Central memory CD8-positive, alpha-beta T cell (primary cell): Measurements from ENCODE around the gene HPD.

Source experiments
- ATAC-seq: fragments of 150-1000 bp; cut with Tn5 transposase; replicated peaks from 2 replicates; pipeline ENCODE4 v1.10.0; 2022; ENCODE audit warnings: mild to moderate bottlenecking, moderate FRiP score, moderate number of reproducible peaks; ENCODE audit not compliant: poor library complexity, severe bottlenecking; ENCODE audit errors: extremely low read depth
- DNase-seq, 2 donors: peaks; one replicate each; pipeline ENCODE4 v3.0.0; 2021; ENCODE audit warnings: low spot score in 2 of 2
- H3K27ac Mint-ChIP-seq: one replicate; pipeline ENCODE4 v1.8.0; 2022; ENCODE audit warnings: low read depth, mild to moderate bottlenecking, moderate library complexity, mixed read lengths
- H3K27me3 Mint-ChIP-seq: one replicate; pipeline ENCODE4 v1.8.0; 2022; ENCODE audit warnings: mixed read lengths
- H3K36me3 Mint-ChIP-seq: one replicate; pipeline ENCODE4 v1.8.0; 2022; ENCODE audit warnings: mild to moderate bottlenecking, moderate library complexity, mixed read lengths; ENCODE audit not compliant: insufficient read depth
- H3K4me1 Mint-ChIP-seq: one replicate; pipeline ENCODE4 v1.8.0; 2022; ENCODE audit warnings: mixed read lengths
- H3K4me3 Mint-ChIP-seq: one replicate; pipeline ENCODE4 v1.8.0; 2022; ENCODE audit warnings: mild to moderate bottlenecking, moderate library complexity, mixed read lengths
- H3K9me3 Mint-ChIP-seq: one replicate; pipeline ENCODE4 v1.8.0; 2022; ENCODE audit warnings: mixed read lengths

The HPD gene

GRCh38 chr12:121810833-121811433 lies 47.7 kb downstream of the HPD start:
- no peak for ATAC-seq
- peak overlapping the region; percentile 85 for H3K27ac Mint-ChIP-seq

DNA sequence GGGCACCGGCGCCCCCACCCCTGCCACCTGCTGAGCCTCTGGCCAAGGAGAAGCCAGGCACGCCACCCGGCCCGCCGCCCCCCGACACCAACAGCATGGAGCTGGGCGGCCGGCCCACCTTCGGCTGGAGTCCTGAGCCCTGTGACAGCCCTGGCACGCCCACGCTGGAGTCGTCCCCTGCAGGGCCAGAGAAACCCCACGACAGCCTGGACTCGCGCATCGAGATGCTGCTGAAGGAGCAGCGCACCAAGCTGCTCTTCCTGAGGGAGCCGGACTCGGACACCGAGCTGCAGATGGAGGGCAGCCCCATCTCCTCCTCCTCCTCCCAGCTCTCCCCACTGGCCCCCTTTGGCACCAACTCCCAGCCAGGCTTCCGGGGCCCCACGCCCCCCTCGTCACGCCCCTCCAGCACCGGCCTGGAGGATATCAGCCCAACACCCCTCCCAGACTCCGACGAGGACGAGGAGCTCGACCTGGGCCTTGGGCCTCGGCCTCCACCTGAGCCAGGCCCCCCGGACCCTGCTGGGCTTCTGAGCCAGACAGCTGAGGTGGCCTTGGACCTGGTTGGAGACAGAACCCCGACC lies 48.3 kb downstream of the HPD start:
- no peak overlapping the region for H3K27ac Mint-ChIP-seq
- DNase-seq (no peak), ATAC-seq (no peak)
- peaks cover 63% of the 10 kb centered on the region for H3K36me3 Mint-ChIP-seq
- no peaks in the 10 kb centered on the region for H3K27me3 Mint-ChIP-seq
- peaks cover 50% of the 10 kb centered on the region for H3K4me1 Mint-ChIP-seq
- H3K9me3 Mint-ChIP-seq = no peaks in the 10 kb centered on the region
- peak overlapping the region; percentile 84 for H3K4me3 Mint-ChIP-seq

More at GRCh38 chr12:121810833-121811433, 47.7 kb downstream of the HPD start:
- DNase-seq = no peak
- peaks cover 66% of the 10 kb centered on the region for H3K36me3 Mint-ChIP-seq
- H3K4me3 Mint-ChIP-seq = peak overlapping the region; percentile 84
- H3K4me1 Mint-ChIP-seq = peaks cover 45% of the 10 kb centered on the region
- no peaks in the 10 kb centered on the region for H3K27me3 Mint-ChIP-seq
- no peaks in the 10 kb centered on the region for H3K9me3 Mint-ChIP-seq

- Mint-ChIP-seq H3K27ac (no peak overlapping the region), H3K4me1 (peaks cover 50% of the 10 kb centered on the region), H3K9me3 (no peaks in the 10 kb centered on the region), H3K4me3 (no peak overlapping the region), H3K36me3 (peaks cover 61% of the 10 kb centered on the region), H3K27me3 (no peaks in the 10 kb centered on the region)
- no peak for ATAC-seq
- no peak for DNase-seq
Measured at GRCh38 chr12:121809712-121810116, 48.9 kb downstream of the HPD start.

- H3K27ac Mint-ChIP-seq = peak overlapping the region; percentile 71
- H3K36me3 Mint-ChIP-seq = peaks cover 61% of the 10 kb centered on the region
Measured at GRCh38 chr12:121808623-121809022, 50.0 kb downstream of the HPD start.

GRCh38 chr12:121807642-121808347 lies 50.9 kb downstream of the HPD start:
- Mint-ChIP-seq H3K27ac (peak overlapping the region; percentile 35), H3K4me1 (peaks cover 45% of the 10 kb centered on the region), H3K4me3 (peak overlapping the region; percentile 99), H3K27me3 (no peaks in the 10 kb centered on the region), H3K36me3 (peaks cover 60% of the 10 kb centered on the region), H3K9me3 (no peaks in the 10 kb centered on the region)
- DNase-seq (no peak), ATAC-seq (no peak)

More at GRCh38 chr12:121808623-121809022, 50.0 kb downstream of the HPD start:
- DNase-seq = no peak
- Mint-ChIP-seq H3K9me3 (no peaks in the 10 kb centered on the region), H3K27me3 (no peaks in the 10 kb centered on the region), H3K4me3 (peak overlapping the region; percentile 63), H3K4me1 (peaks cover 47% of the 10 kb centered on the region)
- no peak for ATAC-seq

- H3K4me1 Mint-ChIP-seq = peaks cover 45% of the 10 kb centered on the region
- H3K36me3 Mint-ChIP-seq = peaks cover 66% of the 10 kb centered on the region
- H3K27me3 Mint-ChIP-seq = no peaks in the 10 kb centered on the region
- no peaks in the 10 kb centered on the region for H3K9me3 Mint-ChIP-seq
- H3K27ac Mint-ChIP-seq = peak overlapping the region; percentile 95
- peak overlapping the region; percentile 99 for H3K4me3 Mint-ChIP-seq
- no peak for ATAC-seq
- DNase-seq = no peak
Measured at GRCh38 chr12:121806546-121807423, 51.9 kb downstream of the HPD start.

GRCh38 chr12:121806009-121806545 lies 52.6 kb downstream of the HPD start:
- H3K4me3 Mint-ChIP-seq = peak overlapping the region; percentile 99
- ATAC-seq (peak; percentile 23), DNase-seq (no peak)
- H3K27me3 Mint-ChIP-seq = no peaks in the 10 kb centered on the region
- peak overlapping the region; percentile 95 for H3K27ac Mint-ChIP-seq
- H3K4me1 Mint-ChIP-seq = peaks cover 41% of the 10 kb centered on the region
- H3K9me3 Mint-ChIP-seq = no peaks in the 10 kb centered on the region
- H3K36me3 Mint-ChIP-seq = peaks cover 70% of the 10 kb centered on the region

- Mint-ChIP-seq H3K27me3 (no peaks in the 10 kb centered on the region), H3K9me3 (no peaks in the 10 kb centered on the region), H3K4me3 (peak overlapping the region; percentile 99), H3K4me1 (peaks cover 36% of the 10 kb centered on the region), H3K36me3 (peaks cover 67% of the 10 kb centered on the region), H3K27ac (peak overlapping the region; percentile 95)
- ATAC-seq (no peak), DNase-seq (no peak)
Measured at GRCh38 chr12:121805171-121806008, 53.3 kb downstream of the HPD start.

DNA sequence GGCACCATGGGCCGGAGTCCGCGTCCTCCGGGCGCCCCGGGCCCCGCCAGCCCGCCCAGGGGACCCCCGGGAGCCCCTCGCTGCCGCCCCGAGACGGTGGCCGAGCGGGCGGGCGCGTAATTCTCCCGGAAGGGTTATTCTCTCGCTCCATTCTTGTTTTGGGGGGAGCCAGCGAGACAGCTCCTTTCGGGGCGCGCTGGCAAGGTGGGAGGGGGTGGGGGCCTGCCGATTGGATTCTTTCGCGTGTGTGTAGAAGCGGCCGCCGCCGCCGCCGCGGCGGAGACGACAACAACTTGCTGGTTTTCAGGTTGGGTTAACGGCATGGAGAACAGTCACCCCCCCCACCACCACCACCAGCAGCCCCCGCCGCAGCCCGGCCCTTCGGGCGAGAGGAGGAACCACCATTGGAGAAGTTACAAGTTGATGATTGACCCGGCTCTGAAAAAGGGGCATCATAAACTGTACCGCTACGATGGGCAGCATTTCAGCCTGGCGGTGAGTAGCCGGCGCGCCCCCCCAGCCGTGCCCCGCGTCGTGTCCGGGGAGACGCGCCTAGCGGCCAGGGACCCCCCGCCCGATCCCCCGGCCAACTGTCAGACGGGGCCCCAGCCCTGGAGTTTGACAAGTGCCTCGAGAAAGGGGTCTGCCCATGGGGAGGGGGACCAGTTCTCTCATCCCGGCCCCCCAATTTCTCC lies 54.1 kb downstream of the HPD start:
- H3K9me3 Mint-ChIP-seq = no peaks in the 10 kb centered on the region
- DNase-seq (no peak), ATAC-seq (peak; percentile 2)
- peak overlapping the region; percentile 95 for H3K27ac Mint-ChIP-seq
- peaks cover 36% of the 10 kb centered on the region for H3K4me1 Mint-ChIP-seq
- no peaks in the 10 kb centered on the region for H3K27me3 Mint-ChIP-seq
- peaks cover 65% of the 10 kb centered on the region for H3K36me3 Mint-ChIP-seq
- peak overlapping the region; percentile 99 for H3K4me3 Mint-ChIP-seq

- DNase-seq (no peak), ATAC-seq (no peak)
- H3K4me1 Mint-ChIP-seq = peaks cover 41% of the 10 kb centered on the region
Measured at GRCh38 chr12:121803861-121804416, 54.7 kb downstream of the HPD start, which contains the start of gene SETD1B. SETD1B (plus strand) TSS chr12:121804009; CDS start chr12:121804738, 729 bp downstream.

More at GRCh38 chr12:121803861-121804416, 54.7 kb downstream of the HPD start, which contains the start of gene SETD1B:
- H3K36me3 Mint-ChIP-seq = peaks cover 65% of the 10 kb centered on the region
- H3K4me3 Mint-ChIP-seq = peak within 1 kb of the TSS; percentile 99
- no peaks in the 10 kb centered on the region for H3K9me3 Mint-ChIP-seq
- H3K27me3 Mint-ChIP-seq = no peaks in the 10 kb centered on the region
- H3K27ac Mint-ChIP-seq = peak within 1 kb of the TSS; percentile 100
